ENCODE measurements around the gene CHD9. TPM values are rescaled to one million over a fixed set of nuclear protein-coding genes. Genes with fewer than 3 reads are reported as not detected.

The CHD9 gene
- total RNA-seq, 1 experiment from 2014 or later = 111 TPM

DNA sequence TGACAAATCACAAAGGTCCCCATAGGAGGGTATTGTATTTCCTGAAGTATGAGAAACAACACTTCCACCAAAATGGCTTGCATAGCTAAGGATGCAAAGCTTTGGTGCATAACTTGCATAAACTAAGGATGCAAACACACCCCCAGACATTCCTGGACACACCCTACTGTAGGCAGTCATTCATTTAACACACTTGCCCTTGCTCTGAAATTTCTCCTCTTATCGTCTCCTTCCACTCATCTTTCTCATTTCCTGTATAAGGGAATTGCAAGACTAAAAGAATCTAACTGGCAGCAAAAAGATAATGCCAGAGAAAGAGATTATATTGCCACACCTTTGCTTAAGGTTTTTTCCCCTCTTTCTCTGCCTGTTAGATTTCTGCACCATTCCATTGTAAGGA lies 28.3 kb downstream of the CHD9 start:
- Histone ChIP-seq H3K9me2 (replicated peaks; ENCODE audit: insufficient read depth, low read length) (no peaks in the 10 kb centered on the region), H3K9me3 (ENCODE audit: low read length) (no peaks in the 10 kb centered on the region), H3K27me3 (ENCODE audit: low read length) (no peaks in the 10 kb centered on the region), H3K4me1 (ENCODE audit: low read length) (peaks cover 28% of the 10 kb centered on the region), H3K79me2 (ENCODE audit: low read length) (peaks cover 94% of the 10 kb centered on the region), H3K27ac (ENCODE audit: low read length) (no peak overlapping the region), H2AFZ (ENCODE audit: low read length) (no peak overlapping the region), H3K4me3 (ENCODE audit: low read length) (no peak overlapping the region), H3K9ac (ENCODE audit: low read length) (no peak overlapping the region), H4K20me1 (ENCODE audit: insufficient read depth, low read depth, low read length) (no peaks in the 10 kb centered on the region; the same call in 1 of the 2 replicates), H3K36me3 (ENCODE audit: insufficient read depth, low read length) (no peaks in the 10 kb centered on the region), H3K4me2 (ENCODE audit: low read depth, low read length, poor library complexity, severe bottlenecking) (no peak overlapping the region)
- DNase-seq = peak; percentile 7

DNA sequence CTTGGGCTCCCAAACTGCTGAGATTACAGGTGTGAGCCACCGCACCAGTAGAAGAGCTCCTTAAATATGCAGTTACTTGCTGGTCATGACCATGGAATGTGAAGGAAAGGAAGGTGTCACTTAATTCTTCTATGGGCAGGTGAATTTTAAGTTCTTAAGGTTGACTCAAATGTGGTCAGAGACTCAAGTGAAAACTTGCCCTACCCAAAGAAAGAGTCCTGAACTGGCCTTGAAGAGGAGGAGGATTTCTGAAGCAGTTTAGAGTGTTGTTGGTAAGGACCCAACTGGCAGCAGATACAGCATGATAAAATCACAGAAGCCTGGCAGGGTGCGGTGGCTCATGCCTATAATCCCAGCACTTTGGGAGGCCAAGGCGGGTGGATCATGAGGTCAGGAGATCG lies 29.4 kb downstream of the CHD9 start:
- no peak overlapping the region for H3K27ac ChIP-seq (ENCODE audit: low read length)
- H3K4me1 ChIP-seq (ENCODE audit: low read length) = peaks cover 28% of the 10 kb centered on the region
- no peak overlapping the region for H2AFZ ChIP-seq (ENCODE audit: low read length)
- no peaks in the 10 kb centered on the region for H3K27me3 ChIP-seq (ENCODE audit: low read length)
- H3K36me3 ChIP-seq (ENCODE audit: insufficient read depth, low read length) = no peaks in the 10 kb centered on the region
- peaks cover 89% of the 10 kb centered on the region for H3K79me2 ChIP-seq (ENCODE audit: low read length)
- no peak overlapping the region for H3K4me3 ChIP-seq (ENCODE audit: low read length)
- H3K9me3 ChIP-seq (ENCODE audit: low read length) = no peaks in the 10 kb centered on the region
- H3K9me2 ChIP-seq (replicated peaks; ENCODE audit: insufficient read depth, low read length) = no peaks in the 10 kb centered on the region
- no peak overlapping the region for H3K4me2 ChIP-seq (ENCODE audit: low read depth, low read length, poor library complexity, severe bottlenecking)
- no peak overlapping the region for H3K9ac ChIP-seq (ENCODE audit: low read length)
- no peaks in the 10 kb centered on the region; the same call in 1 of the 2 replicates for H4K20me1 ChIP-seq (ENCODE audit: insufficient read depth, low read depth, low read length)
- peak; percentile 19 for DNase-seq

DNA sequence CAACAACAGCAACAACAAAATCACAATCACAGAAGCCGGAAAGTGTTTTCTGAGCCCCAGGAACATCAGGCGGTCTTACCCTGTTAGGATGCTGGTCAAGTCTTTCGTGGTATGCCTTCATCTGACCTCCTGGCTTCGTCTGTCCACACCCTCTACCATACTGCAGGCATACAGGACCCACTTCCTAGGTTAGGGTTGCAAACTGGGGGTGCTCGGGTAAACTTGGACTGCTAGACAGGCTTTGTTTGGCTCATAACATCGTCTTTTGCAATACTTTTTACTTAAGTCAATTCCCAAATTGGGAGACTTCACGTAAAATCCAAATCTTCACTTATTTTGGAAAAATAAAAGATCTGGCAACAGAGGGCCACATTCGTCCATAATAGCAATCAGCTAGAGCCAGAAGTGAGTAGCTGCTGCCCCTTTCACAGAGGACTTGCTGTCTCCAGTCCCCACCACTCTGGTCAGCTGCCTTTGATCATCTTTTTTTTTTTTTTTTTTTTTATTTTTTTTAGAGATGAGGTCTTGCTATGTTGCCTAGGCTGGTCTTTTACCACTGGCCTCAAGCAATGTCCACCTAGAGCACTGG lies 30.0 kb downstream of the CHD9 start:
- no peaks in the 10 kb centered on the region for H3K27me3 ChIP-seq (ENCODE audit: low read length)
- no peak overlapping the region for H3K4me3 ChIP-seq (ENCODE audit: low read length)
- H3K9ac ChIP-seq (ENCODE audit: low read length) = no peak overlapping the region
- peak; percentile 38 for DNase-seq
- no peaks in the 10 kb centered on the region; the same call in 1 of the 2 replicates for H4K20me1 ChIP-seq (ENCODE audit: insufficient read depth, low read depth, low read length)
- no peaks in the 10 kb centered on the region for H3K36me3 ChIP-seq (ENCODE audit: insufficient read depth, low read length)
- no peaks in the 10 kb centered on the region for H3K9me3 ChIP-seq (ENCODE audit: low read length)
- H3K79me2 ChIP-seq (ENCODE audit: low read length) = peaks cover 89% of the 10 kb centered on the region
- H2AFZ ChIP-seq (ENCODE audit: low read length) = no peak overlapping the region
- H3K9me2 ChIP-seq (replicated peaks; ENCODE audit: insufficient read depth, low read length) = no peaks in the 10 kb centered on the region
- H3K4me1 ChIP-seq (ENCODE audit: low read length) = peaks cover 35% of the 10 kb centered on the region
- no peak overlapping the region for H3K4me2 ChIP-seq (ENCODE audit: low read depth, low read length, poor library complexity, severe bottlenecking)
- no peak overlapping the region for H3K27ac ChIP-seq (ENCODE audit: low read length)

DNA sequence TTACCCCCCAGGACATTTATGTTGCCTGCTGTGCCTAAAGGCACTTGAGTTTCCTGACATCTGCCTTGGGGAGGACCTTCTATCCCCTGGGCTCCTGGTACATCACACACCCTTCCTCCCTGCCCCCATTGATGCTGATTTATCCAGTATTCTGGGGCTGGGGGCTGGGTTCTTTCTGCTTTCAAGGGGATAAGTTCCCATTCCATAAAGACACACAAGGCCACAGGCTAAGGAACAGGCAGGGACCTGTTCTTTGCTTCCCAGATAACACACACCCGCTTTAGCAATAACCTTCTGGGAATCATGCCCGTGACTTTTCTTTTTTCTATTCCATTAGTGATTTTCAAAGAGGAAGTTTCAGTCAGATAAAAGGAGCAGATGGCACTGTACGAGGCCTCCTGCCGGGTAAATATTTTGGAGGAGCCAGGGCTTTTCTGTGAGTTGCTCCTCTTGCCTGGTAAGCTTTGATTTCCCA lies 30.6 kb downstream of the CHD9 start:
- Histone ChIP-seq H2AFZ (ENCODE audit: low read length) (no peak overlapping the region), H3K9ac (ENCODE audit: low read length) (no peak overlapping the region), H3K9me3 (ENCODE audit: low read length) (no peaks in the 10 kb centered on the region), H3K4me1 (ENCODE audit: low read length) (peaks cover 41% of the 10 kb centered on the region), H3K79me2 (ENCODE audit: low read length) (peaks cover 89% of the 10 kb centered on the region), H3K4me3 (ENCODE audit: low read length) (no peak overlapping the region), H4K20me1 (ENCODE audit: insufficient read depth, low read depth, low read length) (no peaks in the 10 kb centered on the region; the same call in 1 of the 2 replicates), H3K27me3 (ENCODE audit: low read length) (no peaks in the 10 kb centered on the region), H3K36me3 (ENCODE audit: insufficient read depth, low read length) (no peaks in the 10 kb centered on the region), H3K27ac (ENCODE audit: low read length) (no peak overlapping the region), H3K9me2 (replicated peaks; ENCODE audit: insufficient read depth, low read length) (no peaks in the 10 kb centered on the region), H3K4me2 (ENCODE audit: low read depth, low read length, poor library complexity, severe bottlenecking) (no peak overlapping the region)
- no peak for DNase-seq

DNA sequence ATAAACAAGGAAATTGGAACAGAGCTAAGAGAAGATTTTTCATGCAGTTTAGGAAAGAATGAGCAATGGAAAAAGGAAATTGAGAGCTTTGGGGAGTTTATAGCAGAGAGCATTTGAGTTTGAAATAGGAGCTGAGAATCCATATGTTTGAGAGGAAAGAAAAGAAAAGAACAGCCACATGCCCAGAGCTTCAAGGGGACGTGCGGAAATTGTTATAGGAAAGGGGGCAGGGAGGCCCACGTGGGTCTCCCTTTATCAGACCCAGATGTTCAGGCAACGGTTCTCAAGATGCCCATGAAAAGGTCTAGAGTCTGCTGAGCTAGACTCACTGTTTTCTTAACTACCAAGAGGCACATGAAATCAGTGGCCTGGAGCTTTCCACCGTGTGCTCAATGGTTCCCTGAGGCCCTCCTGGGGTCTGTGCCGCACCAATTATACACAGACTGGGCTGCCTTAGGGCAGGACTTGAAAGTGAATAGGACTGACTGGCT lies 31.2 kb downstream of the CHD9 start:
- no peak overlapping the region for H2AFZ ChIP-seq (ENCODE audit: low read length)
- H3K9me3 ChIP-seq (ENCODE audit: low read length) = no peaks in the 10 kb centered on the region
- H3K27ac ChIP-seq (ENCODE audit: low read length) = no peak overlapping the region
- H3K79me2 ChIP-seq (ENCODE audit: low read length) = peaks cover 89% of the 10 kb centered on the region
- no peak overlapping the region for H3K4me3 ChIP-seq (ENCODE audit: low read length)
- H3K4me2 ChIP-seq (ENCODE audit: low read depth, low read length, poor library complexity, severe bottlenecking) = no peak overlapping the region
- H3K4me1 ChIP-seq (ENCODE audit: low read length) = peaks cover 43% of the 10 kb centered on the region
- H3K9ac ChIP-seq (ENCODE audit: low read length) = no peak overlapping the region
- H3K36me3 ChIP-seq (ENCODE audit: insufficient read depth, low read length) = no peaks in the 10 kb centered on the region
- no peaks in the 10 kb centered on the region for H3K27me3 ChIP-seq (ENCODE audit: low read length)
- H3K9me2 ChIP-seq (replicated peaks; ENCODE audit: insufficient read depth, low read length) = no peaks in the 10 kb centered on the region
- no peak for DNase-seq
- no peaks in the 10 kb centered on the region; the same call in 1 of the 2 replicates for H4K20me1 ChIP-seq (ENCODE audit: insufficient read depth, low read depth, low read length)

DNA sequence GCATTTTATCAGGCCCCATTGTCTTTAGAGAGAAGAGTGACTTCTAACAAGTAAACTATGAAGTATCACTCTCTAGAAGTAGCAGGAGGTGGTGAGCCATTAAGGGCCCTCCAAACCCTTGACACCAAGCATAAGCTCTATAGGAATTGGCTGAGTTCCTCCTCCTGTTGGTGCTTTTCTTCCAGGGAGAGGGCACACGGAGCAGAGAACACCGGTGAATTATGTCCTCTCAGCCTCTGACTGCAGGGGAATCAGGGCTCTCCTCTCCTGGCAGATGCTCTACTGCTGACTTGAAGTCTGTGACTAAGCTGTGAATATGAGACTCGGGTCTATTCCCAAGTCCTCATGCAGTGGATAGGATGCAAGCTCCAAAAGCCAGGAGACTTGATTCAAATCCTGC lies 32.3 kb downstream of the CHD9 start:
- no peak overlapping the region for H3K4me2 ChIP-seq (ENCODE audit: low read depth, low read length, poor library complexity, severe bottlenecking)
- H3K4me3 ChIP-seq (ENCODE audit: low read length) = no peak overlapping the region
- H4K20me1 ChIP-seq (ENCODE audit: insufficient read depth, low read depth, low read length) = no peaks in the 10 kb centered on the region
- 0 out of 2 replicates have a peak overlapping the region, but pooled peaks have one; percentile 12 for H3K27ac ChIP-seq (ENCODE audit: low read length)
- H3K36me3 ChIP-seq (ENCODE audit: insufficient read depth, low read length) = no peaks in the 10 kb centered on the region
- peaks cover 52% of the 10 kb centered on the region for H3K4me1 ChIP-seq (ENCODE audit: low read length)
- DNase-seq = no peak
- H2AFZ ChIP-seq (ENCODE audit: low read length) = no peak overlapping the region
- peaks cover 90% of the 10 kb centered on the region for H3K79me2 ChIP-seq (ENCODE audit: low read length)
- H3K9ac ChIP-seq (ENCODE audit: low read length) = no peak overlapping the region
- no peaks in the 10 kb centered on the region for H3K27me3 ChIP-seq (ENCODE audit: low read length)
- H3K9me2 ChIP-seq (replicated peaks; ENCODE audit: insufficient read depth, low read length) = no peaks in the 10 kb centered on the region
- no peaks in the 10 kb centered on the region for H3K9me3 ChIP-seq (ENCODE audit: low read length)

DNA sequence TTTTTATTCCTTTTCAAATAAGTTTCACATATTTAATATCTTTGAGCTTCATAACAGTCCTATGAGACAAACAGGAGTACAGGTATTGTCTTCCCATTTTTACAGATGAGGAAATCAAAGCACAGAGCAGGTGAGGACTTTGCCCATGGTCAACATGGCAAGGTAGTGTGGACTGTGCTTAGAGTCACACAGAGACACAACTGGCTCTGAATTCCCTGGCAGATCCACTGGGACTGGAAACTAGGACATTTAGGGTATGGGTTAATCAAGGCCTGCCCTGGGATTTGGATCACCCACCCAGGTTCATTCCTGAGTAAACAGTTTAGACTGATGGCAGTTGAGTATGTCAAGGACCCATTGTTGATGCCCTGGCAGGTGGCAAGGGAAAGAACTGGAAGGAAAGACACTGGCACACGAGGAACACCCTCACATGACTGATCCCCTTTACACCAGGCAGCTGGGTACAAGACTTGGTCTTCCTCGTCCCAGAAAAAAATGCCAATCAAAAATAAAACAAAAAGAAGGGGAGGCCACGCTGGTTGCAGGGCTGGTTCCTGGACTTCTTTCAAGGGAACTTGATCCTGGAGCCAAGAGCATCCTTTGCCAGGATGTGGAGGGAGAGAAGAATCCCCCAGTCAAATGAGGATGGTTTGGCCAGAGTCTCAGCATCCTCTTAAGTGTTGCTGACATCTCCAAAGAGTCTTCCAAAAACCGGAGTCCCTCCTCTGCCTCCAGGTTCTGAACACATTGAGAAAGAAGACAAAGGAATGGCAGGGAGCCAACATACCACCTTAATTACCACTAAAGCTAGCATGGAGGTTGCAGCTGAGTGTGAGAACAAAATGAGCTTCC lies 34.9 kb downstream of the CHD9 start:
- Histone ChIP-seq H3K9me3 (ENCODE audit: low read length) (no peaks in the 10 kb centered on the region), H3K9ac (ENCODE audit: low read length) (no peak overlapping the region), H3K27ac (ENCODE audit: low read length) (no peak overlapping the region), H3K36me3 (ENCODE audit: insufficient read depth, low read length) (no peaks in the 10 kb centered on the region), H3K9me2 (replicated peaks; ENCODE audit: insufficient read depth, low read length) (no peaks in the 10 kb centered on the region), H4K20me1 (ENCODE audit: insufficient read depth, low read depth, low read length) (no peaks in the 10 kb centered on the region), H2AFZ (ENCODE audit: low read length) (no peak overlapping the region), H3K27me3 (ENCODE audit: low read length) (no peaks in the 10 kb centered on the region), H3K79me2 (ENCODE audit: low read length) (peaks cover 90% of the 10 kb centered on the region), H3K4me2 (ENCODE audit: low read depth, low read length, poor library complexity, severe bottlenecking) (no peak overlapping the region), H3K4me3 (ENCODE audit: low read length) (no peak overlapping the region), H3K4me1 (ENCODE audit: low read length) (peaks cover 62% of the 10 kb centered on the region)
- DNase-seq = no peak

DNA sequence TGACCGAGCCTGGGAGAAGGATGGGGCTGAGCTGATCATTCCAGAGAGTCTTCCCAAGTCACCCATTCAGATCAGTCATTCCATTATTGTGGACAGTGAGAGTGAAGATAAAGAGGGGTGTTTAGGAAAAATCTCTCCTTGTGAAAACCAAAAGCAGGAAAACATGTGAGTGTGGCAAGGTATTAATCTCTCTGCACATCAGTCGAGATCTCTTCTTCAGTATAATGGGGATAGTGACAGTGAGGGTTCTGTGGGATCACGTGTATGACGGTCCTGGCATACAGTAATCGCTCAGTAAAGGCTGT lies 35.4 kb downstream of the CHD9 start:
- Histone ChIP-seq H3K9me2 (replicated peaks; ENCODE audit: insufficient read depth, low read length) (no peaks in the 10 kb centered on the region), H3K9ac (ENCODE audit: low read length) (no peak overlapping the region), H3K27ac (ENCODE audit: low read length) (no peak overlapping the region), H3K4me3 (ENCODE audit: low read length) (no peak overlapping the region), H3K4me2 (ENCODE audit: low read depth, low read length, poor library complexity, severe bottlenecking) (no peak overlapping the region), H3K79me2 (ENCODE audit: low read length) (peaks cover 91% of the 10 kb centered on the region), H4K20me1 (ENCODE audit: insufficient read depth, low read depth, low read length) (no peaks in the 10 kb centered on the region), H3K4me1 (ENCODE audit: low read length) (peaks cover 59% of the 10 kb centered on the region), H3K9me3 (ENCODE audit: low read length) (no peaks in the 10 kb centered on the region), H2AFZ (ENCODE audit: low read length) (no peak overlapping the region), H3K36me3 (ENCODE audit: insufficient read depth, low read length) (no peaks in the 10 kb centered on the region), H3K27me3 (ENCODE audit: low read length) (no peaks in the 10 kb centered on the region)
- no peak for DNase-seq

All from Karpas-422 (cell line).